Measurements from ENCODE around the gene FBXL16.

DNA sequence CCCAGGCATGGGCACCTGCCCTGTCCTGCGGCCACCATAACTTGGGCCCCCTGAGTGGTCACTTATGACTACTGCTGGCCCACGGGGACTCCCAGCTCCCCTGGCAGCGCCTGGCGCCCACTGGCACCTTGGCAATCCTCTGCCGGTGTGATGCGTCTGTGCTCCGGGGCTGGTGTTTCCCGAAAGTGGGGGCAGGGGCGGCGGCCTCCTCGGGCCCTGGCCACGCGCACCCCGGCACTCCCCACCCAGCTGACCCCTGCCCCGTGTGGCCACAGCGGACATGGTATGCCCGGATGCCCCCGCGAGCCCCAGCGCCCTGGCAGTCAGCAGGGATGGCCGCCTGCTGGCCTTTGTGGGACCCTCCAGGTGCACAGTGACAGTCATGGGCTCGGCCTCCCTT, 48.1 kb downstream of the FBXL16 start:
- TF ChIP-seq POLR2AphosphoS5 (IDR thresholded peaks at IDR 0.05; ENCODE audit: low read depth, low read length): no peak
- TF ChIP-seq POLR2A (IDR thresholded peaks at IDR 0.05; ENCODE audit: low read depth, low read length): no peak
